ENCODE results near the gene FEM1B.

The FEM1B gene

GRCh38 chr15:68328443-68328842 lies 50.9 kb downstream of the FEM1B start:
- no peak for TF ChIP-seq CTCF (IDR thresholded peaks at IDR 0.05; ENCODE audit: low read depth, low read length)
- in situ Hi-C loops (cut with HindIII; ENCODE audit: low sequenced_read_pairs): no loop called here
- H3K4me3 ChIP-seq (ENCODE audit: low read depth, low read length): no peak overlapping the region
- DNase-seq (ENCODE audit: low read depth, low spot score): no peak

- TF ChIP-seq CTCF (IDR thresholded peaks at IDR 0.05; ENCODE audit: low read depth, low read length): no peak
- in situ Hi-C loops (cut with HindIII; ENCODE audit: low sequenced_read_pairs): no loop called here
- no peak for DNase-seq (ENCODE audit: low read depth, low spot score)
- no peak overlapping the region for H3K4me3 ChIP-seq (ENCODE audit: low read depth, low read length)
Measured at GRCh38 chr15:68328964-68329363, 51.4 kb downstream of the FEM1B start.

- DNase-seq (ENCODE audit: low read depth, low spot score): peak; percentile 56
- H3K4me3 ChIP-seq (ENCODE audit: low read depth, low read length): no peak overlapping the region
- in situ Hi-C loops (cut with HindIII; ENCODE audit: low sequenced_read_pairs): no loop called here
- TF ChIP-seq CTCF (IDR thresholded peaks at IDR 0.05; ENCODE audit: low read depth, low read length): no peak
Measured at GRCh38 chr15:68330416-68330815, 52.9 kb downstream of the FEM1B start.

- peak; percentile 47 for DNase-seq (ENCODE audit: low read depth, low spot score)
- no peak for TF ChIP-seq CTCF (IDR thresholded peaks at IDR 0.05; ENCODE audit: low read depth, low read length)
- H3K4me3 ChIP-seq (ENCODE audit: low read depth, low read length): no peak overlapping the region
- in situ Hi-C loops (cut with HindIII; ENCODE audit: low sequenced_read_pairs): no loop called here
Measured at GRCh38 chr15:68330901-68331300, 53.4 kb downstream of the FEM1B start.

- in situ Hi-C loops (cut with HindIII; ENCODE audit: low sequenced_read_pairs): no loop called here
- TF ChIP-seq CTCF (IDR thresholded peaks at IDR 0.05; ENCODE audit: low read depth, low read length): no peak
- no peak overlapping the region for H3K4me3 ChIP-seq (ENCODE audit: low read depth, low read length)
- DNase-seq (ENCODE audit: low read depth, low spot score): no peak
Measured at GRCh38 chr15:68332266-68332665, 54.7 kb downstream of the FEM1B start.

GRCh38 chr15:68333775-68334470 lies 56.4 kb downstream of the FEM1B start:
- DNase-seq (ENCODE audit: low read depth, low spot score): peak; percentile 46
- no peak for TF ChIP-seq CTCF (IDR thresholded peaks at IDR 0.05; ENCODE audit: low read depth, low read length)
- in situ Hi-C loops (cut with HindIII; ENCODE audit: low sequenced_read_pairs): no loop called here
- H3K4me3 ChIP-seq (ENCODE audit: low read depth, low read length): no peak overlapping the region

Measured in astrocyte of the spinal cord (primary cell).